HepG2 (cell line): ENCODE data around the gene PYGB.

ENCODE experiments used
- IKZF4 ChIP-seq: sonication (generic); formaldehyde crosslinking; IDR thresholded peaks from 2 replicates; pipeline ENCODE4 v1.5.1; 2020; ENCODE audit warnings: borderline replicate concordance, mild to moderate bottlenecking, low read depth, missing genetic modification reagents; ENCODE audit errors: not compliant biosample characterization
- JUN ChIP-seq: sonication (generic); formaldehyde crosslinking; IDR thresholded peaks from 2 replicates; pipeline ENCODE4 v1.4.0; 2020; ENCODE audit warnings: mild to moderate bottlenecking, missing genetic modification reagents
- RFX5 ChIP-seq: IDR thresholded peaks from 2 replicates; pipeline ENCODE4 v1.6.1; 2011; ENCODE audit warnings: low read depth, low read length, improper control_type of control experiment
- RFXAP ChIP-seq: sonication (generic); formaldehyde crosslinking; IDR thresholded peaks from 2 replicates; pipeline ENCODE4 v1.4.0; 2020; ENCODE audit warnings: missing genetic modification reagents, borderline replicate concordance
- RNF2 ChIP-seq: fragments of 450-650 bp; conservative IDR thresholded peaks from 2 replicates; pipeline ENCODE4 v1.6.1; 2016; ENCODE audit warnings: low read depth
- SIN3B ChIP-seq: fragments of 150-350 bp; IDR thresholded peaks from 2 replicates; pipeline ENCODE4 v1.6.1; 2014; ENCODE audit warnings: low read length
- STAG1 ChIP-seq: sonication (generic); formaldehyde crosslinking; IDR thresholded peaks from 2 replicates; pipeline ENCODE4 v1.4.0; 2020; ENCODE audit warnings: missing genetic modification reagents
- ZMYM4 ChIP-seq: sonication (generic); formaldehyde crosslinking; IDR thresholded peaks from 2 replicates; pipeline ENCODE4 v1.8.1; 2023; ENCODE audit warnings: mild to moderate bottlenecking, missing genetic modification reagents
- ZNF33B ChIP-seq: sonication (generic); formaldehyde crosslinking; IDR thresholded peaks from 2 replicates; pipeline ENCODE4 v1.5.1; 2020; ENCODE audit warnings: mild to moderate bottlenecking, missing genetic modification reagents
- ZNF713 ChIP-seq: sonication (generic); formaldehyde crosslinking; IDR thresholded peaks from 2 replicates; pipeline ENCODE4 v1.4.0; 2020; ENCODE audit warnings: mild to moderate bottlenecking, missing genetic modification reagents
- ZSCAN21 ChIP-seq: sonication (generic); formaldehyde crosslinking; IDR thresholded peaks from 2 replicates; pipeline ENCODE4 v1.8.0; 2022; ENCODE audit warnings: mild to moderate bottlenecking, missing genetic modification reagents, moderate library complexity, borderline replicate concordance
- TF ChIP-seq, protein P1 (sequence below): sonication (generic); formaldehyde crosslinking; IDR thresholded peaks from 2 replicates; pipeline ENCODE4 v1.5.0; 2020; ENCODE audit warnings: mild to moderate bottlenecking, missing genetic modification reagents
- TF ChIP-seq, protein P2 (sequence below): sonication (generic); formaldehyde crosslinking; IDR thresholded peaks from 2 replicates; pipeline ENCODE4 v1.4.0; 2020; ENCODE audit warnings: missing genetic modification reagents
- TF ChIP-seq, protein P3 (sequence below): sonication (generic); formaldehyde crosslinking; IDR thresholded peaks from 2 replicates; pipeline ENCODE4 v1.5.0; 2020; ENCODE audit warnings: mild to moderate bottlenecking, missing genetic modification reagents, moderate library complexity

DNA sequence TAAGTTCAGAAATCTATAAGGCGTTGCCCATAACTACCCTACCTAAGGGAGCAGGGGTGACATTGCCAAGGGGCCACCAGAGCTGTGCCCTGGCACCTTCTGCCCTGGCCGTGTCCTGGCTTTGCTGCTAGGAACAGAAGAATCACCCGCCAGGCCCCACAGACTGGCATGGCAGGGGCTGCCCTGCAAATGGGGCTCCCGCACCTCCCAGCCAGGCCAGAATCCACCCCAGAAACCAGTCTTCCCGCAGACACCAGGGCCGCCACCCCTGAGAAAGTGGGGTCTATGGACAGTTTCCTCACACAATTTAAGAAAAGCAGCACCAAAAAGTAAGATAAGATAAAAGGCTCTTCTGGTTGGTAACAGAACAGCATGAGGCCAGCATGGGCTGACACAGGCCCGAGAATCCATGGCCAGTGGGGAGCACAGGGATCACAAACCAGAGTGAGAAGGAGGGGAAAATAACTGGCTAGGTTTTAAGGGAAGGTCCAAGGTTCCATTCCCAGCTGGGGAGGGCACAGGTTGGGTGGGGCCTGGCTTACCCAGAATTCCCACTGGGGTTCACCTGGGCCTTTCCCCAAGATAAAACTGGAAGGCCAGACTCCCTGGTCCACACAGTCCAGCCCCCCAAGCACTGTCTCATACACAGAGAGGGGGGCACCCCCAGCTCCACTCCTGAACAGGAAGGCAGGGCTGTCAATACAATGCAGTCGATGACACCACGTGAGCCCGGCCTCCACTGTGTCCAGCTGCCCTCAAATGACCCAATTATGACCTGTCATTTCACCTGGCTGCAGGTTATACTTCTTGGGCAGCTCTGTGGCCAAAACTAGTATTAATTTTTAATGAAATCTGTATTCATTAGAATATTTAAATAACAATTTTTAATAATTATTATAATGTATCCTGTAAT, 59.4 kb downstream of the PYGB start:
- TF ChIP-seq RNF2, result no peak
- TF ChIP-seq IKZF4 (CRISPR knock-in tag), result no peak
- TF ChIP-seq RFXAP (CRISPR knock-in tag), result no peak
- no peak for TF ChIP-seq RFX5
- no peak for TF ChIP-seq SIN3B
- TF ChIP-seq ZMYM4, result no peak
- no peak for TF ChIP-seq JUN (CRISPR knock-in tag)
- no peak for TF ChIP-seq ZNF33B
- no peak for TF ChIP-seq ZNF713
- TF ChIP-seq, protein P1, sequence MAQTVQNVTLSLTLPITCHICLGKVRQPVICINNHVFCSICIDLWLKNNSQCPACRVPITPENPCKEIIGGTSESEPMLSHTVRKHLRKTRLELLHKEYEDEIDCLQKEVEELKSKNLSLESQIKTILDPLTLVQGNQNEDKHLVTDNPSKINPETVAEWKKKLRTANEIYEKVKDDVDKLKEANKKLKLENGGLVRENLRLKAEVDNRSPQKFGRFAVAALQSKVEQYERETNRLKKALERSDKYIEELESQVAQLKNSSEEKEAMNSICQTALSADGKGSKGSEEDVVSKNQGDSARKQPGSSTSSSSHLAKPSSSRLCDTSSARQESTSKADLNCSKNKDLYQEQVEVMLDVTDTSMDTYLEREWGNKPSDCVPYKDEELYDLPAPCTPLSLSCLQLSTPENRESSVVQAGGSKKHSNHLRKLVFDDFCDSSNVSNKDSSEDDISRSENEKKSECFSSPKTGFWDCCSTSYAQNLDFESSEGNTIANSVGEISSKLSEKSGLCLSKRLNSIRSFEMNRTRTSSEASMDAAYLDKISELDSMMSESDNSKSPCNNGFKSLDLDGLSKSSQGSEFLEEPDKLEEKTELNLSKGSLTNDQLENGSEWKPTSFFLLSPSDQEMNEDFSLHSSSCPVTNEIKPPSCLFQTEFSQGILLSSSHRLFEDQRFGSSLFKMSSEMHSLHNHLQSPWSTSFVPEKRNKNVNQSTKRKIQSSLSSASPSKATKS, result no peak
- TF ChIP-seq, protein P2, sequence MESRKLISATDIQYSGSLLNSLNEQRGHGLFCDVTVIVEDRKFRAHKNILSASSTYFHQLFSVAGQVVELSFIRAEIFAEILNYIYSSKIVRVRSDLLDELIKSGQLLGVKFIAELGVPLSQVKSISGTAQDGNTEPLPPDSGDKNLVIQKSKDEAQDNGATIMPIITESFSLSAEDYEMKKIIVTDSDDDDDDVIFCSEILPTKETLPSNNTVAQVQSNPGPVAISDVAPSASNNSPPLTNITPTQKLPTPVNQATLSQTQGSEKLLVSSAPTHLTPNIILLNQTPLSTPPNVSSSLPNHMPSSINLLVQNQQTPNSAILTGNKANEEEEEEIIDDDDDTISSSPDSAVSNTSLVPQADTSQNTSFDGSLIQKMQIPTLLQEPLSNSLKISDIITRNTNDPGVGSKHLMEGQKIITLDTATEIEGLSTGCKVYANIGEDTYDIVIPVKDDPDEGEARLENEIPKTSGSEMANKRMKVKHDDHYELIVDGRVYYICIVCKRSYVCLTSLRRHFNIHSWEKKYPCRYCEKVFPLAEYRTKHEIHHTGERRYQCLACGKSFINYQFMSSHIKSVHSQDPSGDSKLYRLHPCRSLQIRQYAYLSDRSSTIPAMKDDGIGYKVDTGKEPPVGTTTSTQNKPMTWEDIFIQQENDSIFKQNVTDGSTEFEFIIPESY (CRISPR knock-in tag), result no peak
- no peak for TF ChIP-seq STAG1 (CRISPR knock-in tag)
- TF ChIP-seq, protein P3, sequence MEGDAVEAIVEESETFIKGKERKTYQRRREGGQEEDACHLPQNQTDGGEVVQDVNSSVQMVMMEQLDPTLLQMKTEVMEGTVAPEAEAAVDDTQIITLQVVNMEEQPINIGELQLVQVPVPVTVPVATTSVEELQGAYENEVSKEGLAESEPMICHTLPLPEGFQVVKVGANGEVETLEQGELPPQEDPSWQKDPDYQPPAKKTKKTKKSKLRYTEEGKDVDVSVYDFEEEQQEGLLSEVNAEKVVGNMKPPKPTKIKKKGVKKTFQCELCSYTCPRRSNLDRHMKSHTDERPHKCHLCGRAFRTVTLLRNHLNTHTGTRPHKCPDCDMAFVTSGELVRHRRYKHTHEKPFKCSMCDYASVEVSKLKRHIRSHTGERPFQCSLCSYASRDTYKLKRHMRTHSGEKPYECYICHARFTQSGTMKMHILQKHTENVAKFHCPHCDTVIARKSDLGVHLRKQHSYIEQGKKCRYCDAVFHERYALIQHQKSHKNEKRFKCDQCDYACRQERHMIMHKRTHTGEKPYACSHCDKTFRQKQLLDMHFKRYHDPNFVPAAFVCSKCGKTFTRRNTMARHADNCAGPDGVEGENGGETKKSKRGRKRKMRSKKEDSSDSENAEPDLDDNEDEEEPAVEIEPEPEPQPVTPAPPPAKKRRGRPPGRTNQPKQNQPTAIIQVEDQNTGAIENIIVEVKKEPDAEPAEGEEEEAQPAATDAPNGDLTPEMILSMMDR (CRISPR knock-in tag), result no peak
- TF ChIP-seq ZSCAN21 (CRISPR knock-in tag), result no peak
